ENCODE data around the gene TUBAL3. TPM values are rescaled to one million over a fixed set of nuclear protein-coding genes. Genes with fewer than 3 reads are reported as not detected.
"Not testable (repeated sequence)": the region's sequence is repeated elsewhere in the genome, so short reads cannot be mapped to it uniquely, and the experiment has no call there.

TUBAL3 gene
- total RNA-seq, 1 experiment from 2014 or later = not detected

GRCh38 chr10:5395168-5395567 is 9.5 kb downstream of the TUBAL3 start:
- no peak for DNase-seq (ENCODE audit: low read depth)
- in situ Hi-C loops (cut with HindIII; ENCODE audit: low pct_unique_long_range_greater_than_20kb, low sequenced_read_pairs) = no loop called here

GRCh38 chr10:5393529-5393928 is 11.1 kb downstream of the TUBAL3 start:
- in situ Hi-C loops (cut with HindIII; ENCODE audit: low pct_unique_long_range_greater_than_20kb, low sequenced_read_pairs) = no loop called here
- no peak for DNase-seq (ENCODE audit: low read depth)

- in situ Hi-C loops (cut with HindIII; ENCODE audit: low pct_unique_long_range_greater_than_20kb, low sequenced_read_pairs) = no loop called here
Observed at GRCh38 chr10:5391790-5392189, 12.8 kb downstream of the TUBAL3 start.

GRCh38 chr10:5390607-5391205 is 13.9 kb downstream of the TUBAL3 start:
- in situ Hi-C loops (cut with HindIII; ENCODE audit: low pct_unique_long_range_greater_than_20kb, low sequenced_read_pairs) = no loop called here
- DNase-seq (ENCODE audit: low read depth) = no peak

More at GRCh38 chr10:5391790-5392189, 12.8 kb downstream of the TUBAL3 start:
- no peak for DNase-seq (ENCODE audit: low read depth)

- no peak for DNase-seq (ENCODE audit: low read depth)
- in situ Hi-C loops (cut with HindIII; ENCODE audit: low pct_unique_long_range_greater_than_20kb, low sequenced_read_pairs) = no loop called here
Observed at GRCh38 chr10:5387169-5387568, 17.5 kb downstream of the TUBAL3 start.

- in situ Hi-C loops (cut with HindIII; ENCODE audit: low pct_unique_long_range_greater_than_20kb, low sequenced_read_pairs) = no loop called here
- no peak for DNase-seq (ENCODE audit: low read depth)
Observed at GRCh38 chr10:5385224-5385623, 19.4 kb downstream of the TUBAL3 start.

GRCh38 chr10:5381187-5381586 is 23.4 kb downstream of the TUBAL3 start:
- in situ Hi-C loops (cut with HindIII; ENCODE audit: low pct_unique_long_range_greater_than_20kb, low sequenced_read_pairs) = no loop called here
- no peak for DNase-seq (ENCODE audit: low read depth)

GRCh38 chr10:5380395-5380794 is 24.2 kb downstream of the TUBAL3 start:
- in situ Hi-C loops (cut with HindIII; ENCODE audit: low pct_unique_long_range_greater_than_20kb, low sequenced_read_pairs); DNase-seq (ENCODE audit: low read depth): not testable (repeated sequence)

- in situ Hi-C loops (cut with HindIII; ENCODE audit: low pct_unique_long_range_greater_than_20kb, low sequenced_read_pairs); DNase-seq (ENCODE audit: low read depth): not testable (repeated sequence)
Observed at GRCh38 chr10:5379202-5379601, 25.4 kb downstream of the TUBAL3 start.

GRCh38 chr10:5376450-5376849 is 28.2 kb downstream of the TUBAL3 start:
- in situ Hi-C loops (cut with HindIII; ENCODE audit: low pct_unique_long_range_greater_than_20kb, low sequenced_read_pairs) = no loop called here
- DNase-seq (ENCODE audit: low read depth) = no peak

- no peak for DNase-seq (ENCODE audit: low read depth)
- in situ Hi-C loops (cut with HindIII; ENCODE audit: low pct_unique_long_range_greater_than_20kb, low sequenced_read_pairs) = no loop called here
Observed at GRCh38 chr10:5373891-5374611, 30.6 kb downstream of the TUBAL3 start.

GRCh38 chr10:5373307-5373706 is 31.3 kb downstream of the TUBAL3 start:
- in situ Hi-C loops (cut with HindIII; ENCODE audit: low pct_unique_long_range_greater_than_20kb, low sequenced_read_pairs) = no loop called here
- no peak for DNase-seq (ENCODE audit: low read depth)

GRCh38 chr10:5370493-5371352 is 33.9 kb downstream of the TUBAL3 start:
- no peak for DNase-seq (ENCODE audit: low read depth)
- in situ Hi-C loops (cut with HindIII; ENCODE audit: low pct_unique_long_range_greater_than_20kb, low sequenced_read_pairs) = no loop called here

- in situ Hi-C loops (cut with HindIII; ENCODE audit: low pct_unique_long_range_greater_than_20kb, low sequenced_read_pairs) = no loop called here
- no peak for DNase-seq (ENCODE audit: low read depth)
Observed at GRCh38 chr10:5369362-5370158, 35.1 kb downstream of the TUBAL3 start.

- no peak for DNase-seq (ENCODE audit: low read depth)
- in situ Hi-C loops (cut with HindIII; ENCODE audit: low pct_unique_long_range_greater_than_20kb, low sequenced_read_pairs) = no loop called here
Observed at GRCh38 chr10:5365928-5366327, 38.7 kb downstream of the TUBAL3 start.

- no peak for DNase-seq (ENCODE audit: low read depth)
- in situ Hi-C loops (cut with HindIII; ENCODE audit: low pct_unique_long_range_greater_than_20kb, low sequenced_read_pairs) = no loop called here
Observed at GRCh38 chr10:5364890-5365338, 39.7 kb downstream of the TUBAL3 start, which contains the start of gene UCN3. Gene UCN3, plus strand, starts transcription at chr10:5364966. Its CDS starts 8,755 bp downstream, at chr10:5373721.

- in situ Hi-C loops (cut with HindIII; ENCODE audit: low pct_unique_long_range_greater_than_20kb, low sequenced_read_pairs) = no loop called here
- no peak for DNase-seq (ENCODE audit: low read depth)
Observed at GRCh38 chr10:5364374-5364773, 40.3 kb downstream of the TUBAL3 start.

- DNase-seq (ENCODE audit: low read depth) = no peak
- in situ Hi-C loops (cut with HindIII; ENCODE audit: low pct_unique_long_range_greater_than_20kb, low sequenced_read_pairs) = no loop called here
Observed at GRCh38 chr10:5362873-5363272, 41.8 kb downstream of the TUBAL3 start.
